ENCODE results near the gene PCSK5. TPM values are rescaled to one million over a fixed set of nuclear protein-coding genes. Genes with fewer than 3 reads are reported as not detected.

Gene PCSK5
- polyA plus RNA-seq, 3 donors from 2014 or later, result 5.7 to 17.2 (median 7.3) TPM

DNA sequence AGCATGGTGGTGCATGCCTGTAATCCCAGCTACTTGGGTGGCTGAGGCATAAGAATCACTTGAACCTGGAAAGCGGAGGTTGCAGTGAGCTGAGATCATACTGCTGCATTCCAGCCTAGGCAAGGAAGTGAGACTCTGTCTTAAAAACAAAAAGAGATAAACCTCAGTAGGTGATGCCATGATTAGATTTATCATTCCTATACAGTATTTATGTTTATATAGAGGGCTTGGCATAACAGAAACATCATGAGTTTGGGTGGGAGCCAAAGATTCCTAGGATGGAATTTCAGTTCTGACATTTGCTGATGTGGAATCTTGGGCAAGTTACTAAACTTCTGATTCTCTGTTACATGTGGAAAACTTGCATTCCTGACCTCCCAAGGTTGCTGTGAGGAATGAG, 481.4 kb downstream of the PCSK5 start:
- DNase-seq, result no peak
- Mint-ChIP-seq H3K4me3 (no peak overlapping the region), H3K36me3 (peaks cover 0 to 4% (median 0%) of the 10 kb centered on the region in 3 donors), H3K9me3 (no peaks in the 10 kb centered on the region), H3K27me3 (ENCODE audit: low read depth in 3 of 3) (peaks cover 0 to 3% (median 0%) of the 10 kb centered on the region in 3 donors), H3K4me1 (no peaks in the 10 kb centered on the region), H3K27ac (no peak overlapping the region)

DNA sequence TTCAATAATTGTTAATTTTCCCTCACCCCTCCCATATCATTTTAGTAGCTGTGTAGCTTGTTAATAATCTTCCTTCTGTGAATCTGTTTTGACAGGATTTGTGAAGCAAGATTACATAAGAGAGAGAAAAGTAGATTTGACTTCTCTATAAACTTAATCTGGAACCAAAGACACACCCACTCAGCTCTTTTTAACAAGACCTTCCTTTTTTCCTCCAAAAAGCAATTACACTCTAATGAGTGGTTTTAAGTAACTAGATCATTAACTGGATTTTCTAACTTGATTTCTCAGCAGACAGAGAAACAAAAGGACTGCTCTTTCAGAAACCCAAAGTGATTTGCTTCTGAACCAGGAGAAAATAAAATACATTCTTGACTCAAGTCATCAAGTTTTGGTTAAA, 481.9 kb downstream of the PCSK5 start:
- Mint-ChIP-seq H3K27me3 (ENCODE audit: low read depth in 3 of 3) (peaks cover 0 to 5% (median 0%) of the 10 kb centered on the region in 3 donors), H3K4me3 (no peak overlapping the region), H3K36me3 (peaks cover 0 to 4% (median 0%) of the 10 kb centered on the region in 3 donors), H3K9me3 (no peaks in the 10 kb centered on the region), H3K27ac (no peak overlapping the region), H3K4me1 (no peaks in the 10 kb centered on the region)
- no peak for DNase-seq

DNA sequence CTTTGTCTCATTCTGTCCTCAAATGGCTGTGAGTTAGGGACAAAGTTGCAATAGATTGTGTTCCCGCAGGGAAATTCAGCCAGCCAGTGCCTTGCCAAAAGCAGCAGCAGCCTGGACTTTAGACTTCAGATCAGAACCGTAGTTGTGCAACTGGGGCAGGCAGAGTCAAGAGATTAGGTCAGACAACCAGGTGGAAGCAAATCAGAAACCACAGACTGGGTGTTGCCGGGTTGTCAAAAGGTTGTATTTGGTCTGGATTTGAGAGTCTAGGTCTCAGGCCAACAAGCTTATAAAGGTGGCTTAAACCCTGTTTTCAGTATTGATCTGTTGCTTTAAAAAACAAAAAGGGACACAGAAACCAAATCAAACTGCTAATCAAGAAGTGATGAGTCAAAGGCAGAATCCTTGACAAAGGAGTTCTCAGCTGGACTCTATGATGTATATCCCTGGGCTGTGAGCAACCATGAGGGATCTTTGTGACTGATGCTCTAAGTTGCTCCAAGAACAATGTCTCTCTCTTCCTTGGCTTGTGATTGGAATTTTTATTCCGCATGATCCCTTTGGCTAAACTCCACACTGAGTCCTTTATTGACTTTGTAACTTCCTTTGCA, 482.8 kb downstream of the PCSK5 start:
- H3K4me1 Mint-ChIP-seq, result no peaks in the 10 kb centered on the region
- no peak for DNase-seq
- no peak overlapping the region for H3K27ac Mint-ChIP-seq
- H3K4me3 Mint-ChIP-seq, result no peak overlapping the region
- no peaks in the 10 kb centered on the region for H3K9me3 Mint-ChIP-seq
- H3K36me3 Mint-ChIP-seq, result peaks cover 0 to 4% (median 0%) of the 10 kb centered on the region in 3 donors
- H3K27me3 Mint-ChIP-seq (ENCODE audit: low read depth in 3 of 3), result peaks cover 0 to 5% (median 0%) of the 10 kb centered on the region in 3 donors

DNA sequence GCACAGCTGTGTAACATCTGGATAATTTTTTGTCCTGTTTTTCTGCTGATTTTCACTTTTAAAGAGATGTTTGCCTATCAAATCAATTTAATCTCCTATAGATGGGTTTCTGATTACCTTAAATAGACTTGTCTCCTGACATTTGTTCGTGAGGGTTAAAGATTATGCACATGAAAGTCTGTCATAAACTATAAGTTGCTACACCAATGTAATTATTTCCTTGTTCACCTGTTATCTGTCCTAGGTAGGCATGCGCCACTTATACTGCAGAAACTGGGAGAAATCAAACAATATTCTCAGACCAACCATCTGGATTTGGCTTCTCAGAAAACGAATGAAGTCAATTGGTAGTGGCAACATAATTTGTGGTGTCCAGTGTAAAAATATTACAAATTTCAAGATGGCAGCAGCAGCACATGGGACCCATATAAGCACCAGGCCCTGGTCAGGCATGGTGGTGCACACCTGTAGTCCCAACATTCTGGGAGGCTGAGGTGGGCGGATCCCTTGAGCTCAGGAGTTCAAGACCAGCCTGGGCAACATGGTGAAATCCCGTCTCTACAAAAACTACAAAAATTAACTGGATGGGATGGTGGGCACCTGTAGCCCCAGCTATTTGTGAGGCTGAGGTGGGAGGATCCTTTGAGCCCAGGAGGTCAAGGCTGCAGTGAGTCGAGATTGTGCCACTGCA, 483.5 kb downstream of the PCSK5 start:
- peaks cover 0 to 5% (median 0%) of the 10 kb centered on the region in 3 donors for H3K27me3 Mint-ChIP-seq (ENCODE audit: low read depth in 3 of 3)
- no peak overlapping the region for H3K4me3 Mint-ChIP-seq
- DNase-seq, result no peak
- H3K4me1 Mint-ChIP-seq, result no peaks in the 10 kb centered on the region
- no peaks in the 10 kb centered on the region for H3K9me3 Mint-ChIP-seq
- peaks cover 0 to 4% (median 0%) of the 10 kb centered on the region in 3 donors for H3K36me3 Mint-ChIP-seq
- no peak overlapping the region for H3K27ac Mint-ChIP-seq

DNA sequence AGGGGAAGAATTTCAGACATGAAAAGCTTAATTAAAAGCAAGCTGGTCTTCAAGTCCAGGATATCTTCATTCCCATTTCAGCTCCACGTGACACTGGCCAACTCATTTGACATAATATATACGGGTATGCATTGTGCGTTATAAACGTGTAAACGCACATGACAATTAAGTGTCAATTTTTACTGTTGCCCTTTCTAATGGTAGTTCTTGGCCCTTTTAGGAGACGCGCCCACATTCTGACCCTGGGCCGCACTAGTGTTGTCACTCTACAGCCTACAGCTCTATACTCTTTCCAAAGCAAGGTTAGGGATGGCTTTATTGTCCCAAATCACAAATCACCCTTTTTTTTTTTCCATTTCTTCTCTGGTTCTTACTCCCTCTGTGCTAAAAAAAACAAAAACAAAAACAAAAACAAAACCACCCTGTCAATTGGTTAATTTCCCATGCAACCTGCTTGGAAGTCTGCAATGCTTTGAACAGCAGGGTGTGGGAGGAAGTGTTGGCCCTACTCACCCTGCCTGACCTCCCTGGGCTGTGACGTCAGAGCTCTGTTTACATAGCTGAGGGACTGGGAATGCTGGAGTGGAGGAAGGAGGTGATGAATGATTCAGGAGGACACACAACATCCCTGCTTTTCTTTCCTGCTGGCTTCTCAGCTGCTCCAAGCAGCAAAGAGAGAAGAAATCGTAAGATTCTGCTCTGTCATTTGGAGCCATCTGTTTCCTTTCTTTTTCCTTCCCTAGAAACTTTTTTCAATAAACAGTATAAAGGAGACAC, 484.5 kb downstream of the PCSK5 start:
- no peak for DNase-seq
- H3K9me3 Mint-ChIP-seq, result no peaks in the 10 kb centered on the region
- H3K27ac Mint-ChIP-seq, result no peak overlapping the region
- H3K4me3 Mint-ChIP-seq, result no peak overlapping the region
- peaks cover 0 to 5% (median 0%) of the 10 kb centered on the region in 3 donors for H3K27me3 Mint-ChIP-seq (ENCODE audit: low read depth in 3 of 3)
- peaks cover 0 to 7% (median 0%) of the 10 kb centered on the region in 3 donors for H3K36me3 Mint-ChIP-seq
- H3K4me1 Mint-ChIP-seq, result no peaks in the 10 kb centered on the region

DNA sequence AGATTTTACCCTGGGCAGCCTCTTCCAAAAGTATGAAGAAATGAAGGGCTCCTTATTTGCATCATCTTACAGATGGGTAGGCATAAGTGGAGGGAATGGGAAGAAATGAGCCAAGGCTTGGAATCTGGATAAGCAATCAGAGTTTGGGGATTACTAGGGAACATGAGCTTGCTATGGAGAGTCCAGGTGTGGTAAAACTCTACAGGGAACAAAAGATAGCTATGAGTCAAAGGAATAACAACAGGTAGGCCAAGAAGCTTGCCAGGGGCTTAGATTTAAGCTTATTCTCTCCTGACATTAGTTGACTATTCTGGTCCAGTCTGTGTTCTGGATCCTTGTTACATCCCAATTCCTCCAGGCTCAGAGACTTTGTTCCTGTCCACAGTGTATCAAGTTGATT, 487.3 kb downstream of the PCSK5 start:
- no peaks in the 10 kb centered on the region for H3K9me3 Mint-ChIP-seq
- no peak overlapping the region for H3K4me3 Mint-ChIP-seq
- DNase-seq, result no peak
- no peaks in the 10 kb centered on the region for H3K4me1 Mint-ChIP-seq
- peaks cover 0 to 2% (median 0%) of the 10 kb centered on the region in 3 donors for H3K27me3 Mint-ChIP-seq (ENCODE audit: low read depth in 3 of 3)
- no peak overlapping the region for H3K27ac Mint-ChIP-seq
- H3K36me3 Mint-ChIP-seq, result peaks cover 0 to 8% (median 4%) of the 10 kb centered on the region in 3 donors

DNA sequence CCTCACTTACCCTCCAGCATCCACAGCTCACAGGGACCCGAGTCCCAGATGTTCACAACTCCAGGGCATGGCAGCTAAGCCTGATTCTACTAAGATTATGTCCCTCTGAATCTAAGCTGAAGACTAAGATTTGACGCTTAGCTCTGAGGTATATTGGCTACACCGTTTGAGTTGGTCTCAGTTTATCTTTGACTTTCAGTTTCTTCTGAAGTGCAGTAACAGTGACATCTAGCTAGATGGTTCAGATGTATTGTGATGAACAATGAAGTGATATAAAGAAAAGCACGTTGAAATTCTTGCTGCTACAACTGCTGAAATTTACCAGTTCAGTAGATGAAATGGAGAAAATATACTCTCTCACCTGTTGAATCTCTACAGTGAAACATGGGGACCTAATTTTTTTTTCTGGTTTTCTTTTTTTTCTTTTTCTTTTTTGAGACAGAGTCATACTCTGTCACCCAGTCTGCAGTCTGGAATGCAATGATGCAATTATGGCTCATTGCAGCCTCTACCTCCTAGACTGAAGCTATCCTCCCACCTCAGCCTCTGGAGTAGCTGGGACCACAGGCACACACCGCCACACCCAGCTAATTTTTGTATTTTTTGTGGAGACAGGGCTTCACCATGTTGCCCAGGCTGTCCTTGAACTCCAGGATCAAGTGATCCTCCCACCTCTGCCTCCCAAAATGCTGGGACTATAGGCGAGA, 488.0 kb downstream of the PCSK5 start:
- no peak overlapping the region for H3K4me3 Mint-ChIP-seq
- H3K27me3 Mint-ChIP-seq (ENCODE audit: low read depth in 3 of 3), result peaks cover 0 to 2% (median 0%) of the 10 kb centered on the region in 3 donors
- no peaks in the 10 kb centered on the region for H3K4me1 Mint-ChIP-seq
- H3K36me3 Mint-ChIP-seq, result peaks cover 4 to 12% (median 8%) of the 10 kb centered on the region in 3 donors
- H3K27ac Mint-ChIP-seq, result no peak overlapping the region
- no peaks in the 10 kb centered on the region for H3K9me3 Mint-ChIP-seq
- DNase-seq, result no peak

DNA sequence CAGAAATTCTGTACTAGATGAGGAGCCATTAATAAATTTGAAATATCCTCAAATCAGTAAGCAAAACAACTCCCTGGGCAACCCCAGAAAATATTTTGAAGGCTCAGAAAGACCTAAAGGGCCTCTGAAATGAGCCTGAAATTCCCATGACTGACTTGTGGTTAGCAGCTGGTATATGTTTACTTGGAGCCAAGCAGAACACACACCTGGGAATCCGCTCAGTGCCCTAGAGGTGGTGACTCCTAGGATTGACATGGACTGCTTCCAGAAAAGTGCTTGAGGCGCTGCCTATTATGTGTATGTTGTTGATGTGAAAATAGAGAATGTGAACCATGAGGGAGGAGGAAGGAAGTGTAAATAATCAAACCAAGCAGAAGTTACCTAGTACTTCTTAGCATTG, 489.0 kb downstream of the PCSK5 start:
- H3K27ac Mint-ChIP-seq, result peak overlapping the region in 1 of 6 donors; percentile 6
- H3K9me3 Mint-ChIP-seq, result no peaks in the 10 kb centered on the region
- H3K4me1 Mint-ChIP-seq, result no peaks in the 10 kb centered on the region
- DNase-seq, result no peak
- H3K36me3 Mint-ChIP-seq, result peaks cover 6 to 15% (median 14%) of the 10 kb centered on the region in 3 donors
- H3K4me3 Mint-ChIP-seq, result no peak overlapping the region
- peaks cover 0 to 2% (median 0%) of the 10 kb centered on the region in 3 donors for H3K27me3 Mint-ChIP-seq (ENCODE audit: low read depth in 3 of 3)

DNA sequence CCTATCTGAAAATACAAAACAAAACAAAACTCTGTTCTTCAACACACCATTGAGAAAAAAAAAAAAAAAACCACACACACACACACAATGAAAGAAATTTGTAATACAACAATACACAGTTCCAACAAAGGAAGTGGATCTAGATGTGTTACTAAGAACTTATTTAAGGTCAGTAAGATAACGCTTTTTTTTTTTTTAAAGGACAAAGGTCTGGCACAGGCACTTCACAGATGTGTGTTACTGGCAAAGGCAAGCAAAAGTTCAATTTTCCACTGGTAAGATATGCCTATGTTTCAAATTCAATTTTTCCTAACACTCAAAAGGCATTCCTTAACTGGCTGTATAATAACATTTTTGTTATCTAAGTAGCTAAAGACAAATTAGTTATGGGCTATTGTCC, 500.2 kb downstream of the PCSK5 start:
- peaks cover 34 to 45% of the 10 kb centered on the region in 2 donors for H3K4me1 Mint-ChIP-seq
- peaks cover 7 to 16% (median 8%) of the 10 kb centered on the region in 3 donors for H3K36me3 Mint-ChIP-seq
- H3K4me3 Mint-ChIP-seq, result peak overlapping the region in 1 of 5 donors; percentile 21
- peaks cover 7 to 10% (median 7%) of the 10 kb centered on the region in 3 donors for H3K27me3 Mint-ChIP-seq (ENCODE audit: low read depth in 3 of 3)
- no peaks in the 10 kb centered on the region for H3K9me3 Mint-ChIP-seq
- no peak for DNase-seq
- no peak overlapping the region for H3K27ac Mint-ChIP-seq

DNA sequence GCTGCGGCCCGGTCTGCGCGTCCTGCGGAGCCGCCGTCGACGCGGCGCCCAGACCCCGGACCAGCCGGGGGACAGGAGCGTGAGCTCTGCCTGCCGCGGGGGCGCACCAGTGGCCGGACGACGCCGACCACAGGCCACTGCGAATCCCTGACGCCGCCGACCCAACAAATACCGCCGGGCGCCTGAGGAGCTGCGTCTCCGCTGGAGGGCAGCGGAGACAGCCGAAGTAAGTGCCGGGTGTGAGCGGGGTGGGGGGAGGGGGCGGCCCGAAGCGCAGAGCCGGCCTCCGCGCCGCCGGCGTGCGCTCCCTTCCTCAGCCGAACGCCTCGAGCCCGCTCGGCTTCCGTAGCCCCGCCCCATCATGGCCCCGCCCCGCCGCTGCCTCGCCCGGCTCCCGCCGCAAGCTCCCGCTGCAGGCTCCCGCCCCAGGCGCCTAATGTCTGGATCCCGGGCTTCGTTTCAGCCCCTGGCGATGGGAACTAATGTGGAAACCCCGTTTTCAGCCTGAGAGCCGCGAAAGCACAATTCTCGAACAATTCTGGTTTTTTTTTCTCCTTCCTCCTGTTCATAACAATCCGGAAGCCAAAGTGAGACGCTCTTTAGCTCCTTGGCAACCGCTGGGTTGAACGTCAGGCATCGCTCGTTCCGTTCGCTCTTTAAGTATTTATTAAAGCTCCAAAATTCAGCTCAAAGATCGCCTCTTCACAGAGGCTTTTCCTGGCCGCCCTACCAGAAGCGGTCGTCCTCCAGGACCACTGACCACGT, 503.9 kb downstream of the PCSK5 start, which contains the start of gene RFK:
Gene RFK (minus strand): TSS at position 232 of the 765 bp plus-strand sequence. CDS start 255 bp downstream, outside the sequence.
- peaks cover 32 to 38% of the 10 kb centered on the region in 2 donors for H3K4me1 Mint-ChIP-seq
- no peaks in the 10 kb centered on the region for H3K9me3 Mint-ChIP-seq
- peak; percentile 89 to 94 (median 94) for DNase-seq
- no peaks in the 10 kb centered on the region for H3K36me3 Mint-ChIP-seq
- peaks cover 7 to 10% (median 7%) of the 10 kb centered on the region in 3 donors for H3K27me3 Mint-ChIP-seq (ENCODE audit: low read depth in 3 of 3)
- peak within 1 kb of the TSS; percentile 92 to 100 (median 96) for H3K27ac Mint-ChIP-seq
- peak within 1 kb of the TSS; percentile 94 to 98 (median 97) for H3K4me3 Mint-ChIP-seq

DNA sequence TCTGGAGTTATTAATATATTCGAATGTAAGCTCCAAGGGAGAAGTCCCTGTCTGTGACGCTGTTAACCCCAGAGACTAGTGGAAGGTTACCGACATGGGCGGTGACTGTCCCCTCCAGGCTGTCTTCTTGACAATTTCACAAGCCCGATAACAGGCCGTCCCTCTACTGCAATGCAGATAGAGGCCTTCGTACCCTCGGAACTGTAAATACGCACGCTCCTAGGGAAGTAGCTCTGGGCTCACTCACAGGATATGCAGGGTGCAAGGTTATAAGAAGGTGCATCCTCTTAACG, 504.4 kb downstream of the PCSK5 start:
- no peak for DNase-seq
- no peaks in the 10 kb centered on the region for H3K36me3 Mint-ChIP-seq
- H3K27ac Mint-ChIP-seq, result peak overlapping the region; percentile 92 to 100 (median 96)
- peaks cover 32 to 38% of the 10 kb centered on the region in 2 donors for H3K4me1 Mint-ChIP-seq
- no peaks in the 10 kb centered on the region for H3K9me3 Mint-ChIP-seq
- H3K27me3 Mint-ChIP-seq (ENCODE audit: low read depth in 3 of 3), result peaks cover 7 to 10% (median 7%) of the 10 kb centered on the region in 3 donors
- peak overlapping the region; percentile 94 to 98 (median 97) for H3K4me3 Mint-ChIP-seq

DNA sequence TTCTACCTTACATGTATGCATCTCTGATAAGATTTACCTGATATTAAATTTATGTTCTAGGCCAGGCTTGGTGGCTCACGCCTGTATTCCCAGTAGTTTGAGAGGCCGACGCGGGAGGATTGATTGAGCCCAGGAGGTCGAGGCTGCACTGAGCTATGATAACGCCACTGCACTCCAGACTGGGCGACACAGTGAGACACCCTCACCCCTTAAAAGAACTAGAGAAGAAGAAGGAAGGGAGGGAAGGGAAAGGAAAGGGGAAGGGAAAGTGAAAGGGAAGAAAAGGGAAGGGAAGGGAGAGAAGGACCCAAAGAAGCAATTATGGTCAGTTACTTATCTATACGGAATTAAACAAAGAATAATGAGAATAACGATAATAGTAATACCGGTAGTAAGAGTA, 504.9 kb downstream of the PCSK5 start:
- Mint-ChIP-seq H3K9me3 (no peaks in the 10 kb centered on the region), H3K36me3 (no peaks in the 10 kb centered on the region), H3K27me3 (ENCODE audit: low read depth in 3 of 3) (peaks cover 7 to 10% (median 7%) of the 10 kb centered on the region in 3 donors), H3K4me1 (peaks cover 32 to 38% of the 10 kb centered on the region in 2 donors), H3K27ac (peak overlapping the region; percentile 80 to 100 (median 93)), H3K4me3 (peak overlapping the region; percentile 31 to 98 (median 97))
- no peak for DNase-seq

DNA sequence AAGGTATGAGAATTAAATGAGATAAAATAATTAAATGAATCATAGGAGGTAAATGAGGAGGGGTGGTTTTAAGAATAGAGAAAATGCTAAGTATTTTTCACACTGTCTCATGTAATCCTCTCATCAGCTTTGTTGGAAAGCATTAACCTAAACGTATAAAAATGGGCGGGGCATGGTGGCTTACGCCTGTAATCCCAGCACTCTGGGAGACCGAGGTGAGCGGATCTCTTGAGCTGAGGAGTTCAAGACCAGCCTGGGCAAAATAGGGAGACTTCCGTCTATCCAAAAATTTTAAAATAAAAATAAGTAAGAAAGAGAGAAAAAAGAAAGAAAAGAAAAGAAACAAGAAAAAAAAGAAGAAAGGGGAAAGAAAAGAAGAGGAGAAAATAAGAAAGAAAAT, 505.7 kb downstream of the PCSK5 start:
- H3K9me3 Mint-ChIP-seq, result no peaks in the 10 kb centered on the region
- H3K36me3 Mint-ChIP-seq, result no peaks in the 10 kb centered on the region
- no peak for DNase-seq
- H3K4me1 Mint-ChIP-seq, result peaks cover 25 to 30% of the 10 kb centered on the region in 2 donors
- peak overlapping the region in 1 of 5 donors; percentile 97 for H3K4me3 Mint-ChIP-seq
- H3K27me3 Mint-ChIP-seq (ENCODE audit: low read depth in 3 of 3), result peaks cover 7 to 10% (median 7%) of the 10 kb centered on the region in 3 donors
- H3K27ac Mint-ChIP-seq, result peak overlapping the region in 1 of 6 donors; percentile 92

All from immature natural killer cell (primary cell).